GM23338 (cell line): Measurements from ENCODE around the gene SEZ6L.

Experiments used
- CTCF ChIP-seq, 2 experiments: fragments of 200-600 bp in 1 of 2; sonication (generic) in 1 of 2; conservative IDR thresholded peaks; 2 replicates each; pipeline versions ENCODE4 v1.5.1 to v1.6.1; 2016 to 2017; ENCODE audit warnings: antibody characterized with exemption in 2 of 2, low read depth in 2 of 2, mild to moderate bottlenecking in 2 of 2, moderate library complexity in 1 of 2
- ETS1 ChIP-seq: IDR thresholded peaks from 2 replicates; pipeline ENCODE4 v1.6.1; 2016; ENCODE audit warnings: antibody characterized with exemption
- EZH2 ChIP-seq: fragments of 200-600 bp; sonication (generic); IDR thresholded peaks from one replicate; pipeline ENCODE4 v1.8.0; 2017; ENCODE audit warnings: antibody characterized with exemption, mild to moderate bottlenecking, low read depth; ENCODE audit not compliant: unreplicated experiment
- EZH2phosphoT487 ChIP-seq: fragments of 200-600 bp; sonication (generic); IDR thresholded peaks from one replicate; pipeline ENCODE4 v1.8.1; 2018; ENCODE audit warnings: antibody characterized with exemption; ENCODE audit not compliant: unreplicated experiment
- POLR2AphosphoS5 ChIP-seq: IDR thresholded peaks from 2 replicates; pipeline ENCODE4 v1.6.1; 2016; ENCODE audit warnings: antibody characterized with exemption, low read depth
- REST ChIP-seq: IDR thresholded peaks from one replicate; pipeline ENCODE4 v1.6.1; 2018; ENCODE audit warnings: antibody characterized with exemption; ENCODE audit not compliant: unreplicated experiment
- STAT1 ChIP-seq: IDR thresholded peaks from one replicate; pipeline ENCODE4 v1.6.1; 2016; ENCODE audit warnings: antibody characterized with exemption; ENCODE audit not compliant: unreplicated experiment

- TF ChIP-seq CTCF (conservative IDR thresholded peaks at IDR 0.05; ENCODE audit: low read depth in 2 of 2) (no peak), POLR2AphosphoS5 (no peak), EZH2 (no peak), EZH2phosphoT487 (no peak), REST (no peak), ETS1 (no peak), STAT1 (no peak)
Observed at GRCh38 chr22:26391623-26392022, 222.4 kb downstream of the SEZ6L start.
